ENCODE data around the gene TSPAN5.

TSPAN5 gene

DNA sequence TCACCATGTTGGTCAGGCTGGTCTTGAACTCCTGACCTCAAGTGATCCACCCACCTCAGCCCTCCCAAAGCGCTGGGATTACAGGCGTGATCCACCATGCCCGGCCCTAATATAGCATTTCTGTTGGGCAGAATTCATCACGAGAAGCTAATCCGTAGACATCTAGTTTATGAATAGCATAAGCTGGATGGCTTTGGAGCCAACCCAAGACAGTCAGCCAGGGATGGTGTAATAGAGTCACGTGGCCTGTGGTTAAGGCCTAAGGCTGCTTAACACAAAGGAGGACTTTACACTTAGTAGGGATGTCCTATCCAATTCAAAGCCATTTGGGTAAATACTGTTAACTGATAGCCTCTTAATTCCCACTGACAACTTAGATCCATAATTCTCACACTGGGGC lies 223.6 kb downstream of the TSPAN5 start:
- no peak for DNase-seq

DNA sequence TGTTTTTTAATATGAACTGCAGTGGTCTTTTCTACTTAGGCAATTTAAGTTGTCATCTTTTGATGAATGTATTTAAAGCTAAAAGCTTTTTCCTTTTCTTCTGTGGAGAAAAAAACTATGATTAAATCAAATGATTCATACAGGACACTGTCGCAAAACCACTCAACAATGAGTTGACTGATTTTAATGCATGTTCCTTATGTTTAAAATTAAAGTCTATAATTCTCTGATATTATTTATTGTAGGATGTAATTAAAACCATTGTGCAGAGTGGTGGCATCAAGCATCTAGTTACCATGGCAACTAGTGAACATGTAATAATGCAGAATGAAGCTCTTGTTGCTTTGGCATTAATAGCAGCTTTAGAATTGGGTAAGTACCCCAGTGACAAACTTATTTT lies 224.7 kb downstream of the TSPAN5 start:
- DNase-seq: no peak

DNA sequence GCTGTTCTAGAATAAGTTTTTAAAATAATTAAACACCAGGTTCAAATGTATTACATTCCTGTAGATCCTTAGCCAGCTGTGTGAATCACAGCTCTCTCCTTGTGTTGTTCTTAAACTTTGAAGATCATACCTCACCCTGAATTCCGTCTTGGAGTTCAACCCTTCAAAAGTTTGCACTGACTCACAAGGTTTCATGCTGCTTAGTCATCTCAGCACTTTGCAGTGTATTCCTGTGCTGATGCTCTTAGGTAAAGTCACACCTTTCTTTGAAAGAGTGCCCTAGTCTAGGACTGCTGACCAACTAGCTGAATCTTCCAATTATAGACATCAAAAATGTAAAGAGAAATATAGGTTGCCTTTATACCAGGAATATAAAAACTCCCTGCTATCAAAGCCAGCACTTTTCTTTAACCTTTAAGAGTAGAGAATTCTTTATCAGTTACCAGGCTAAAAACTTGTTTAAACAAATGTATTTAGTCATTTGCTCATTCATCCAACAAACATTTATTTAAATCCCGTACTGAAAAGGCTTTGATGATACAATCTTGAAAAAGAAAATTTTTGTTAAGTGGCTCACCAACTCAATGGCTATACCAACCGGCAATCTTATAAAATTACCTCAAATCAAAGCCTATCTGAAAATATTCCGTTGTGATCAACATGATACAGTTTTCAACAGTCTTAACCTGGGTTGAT lies 227.6 kb downstream of the TSPAN5 start:
- DNase-seq: no peak

DNA sequence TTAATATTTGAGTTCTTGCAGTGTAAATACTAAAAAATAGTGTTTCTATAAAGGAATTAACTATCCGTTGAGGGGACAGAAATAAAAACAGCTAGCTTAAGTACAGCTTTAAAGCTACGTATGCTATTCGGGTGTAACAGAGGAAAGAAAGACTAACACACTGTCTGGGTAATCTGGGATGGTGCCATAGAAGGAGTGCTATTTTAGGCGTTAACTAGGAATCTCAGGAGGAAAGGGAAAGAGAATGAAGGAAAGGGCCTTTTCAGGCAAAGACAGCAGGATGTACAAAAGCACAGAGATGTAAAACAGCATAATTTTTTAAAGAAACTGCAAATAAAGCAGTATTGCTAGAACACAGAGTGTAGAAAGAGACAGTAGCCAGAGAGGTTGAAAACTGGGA lies 235.4 kb downstream of the TSPAN5 start:
- no peak for DNase-seq

DNA sequence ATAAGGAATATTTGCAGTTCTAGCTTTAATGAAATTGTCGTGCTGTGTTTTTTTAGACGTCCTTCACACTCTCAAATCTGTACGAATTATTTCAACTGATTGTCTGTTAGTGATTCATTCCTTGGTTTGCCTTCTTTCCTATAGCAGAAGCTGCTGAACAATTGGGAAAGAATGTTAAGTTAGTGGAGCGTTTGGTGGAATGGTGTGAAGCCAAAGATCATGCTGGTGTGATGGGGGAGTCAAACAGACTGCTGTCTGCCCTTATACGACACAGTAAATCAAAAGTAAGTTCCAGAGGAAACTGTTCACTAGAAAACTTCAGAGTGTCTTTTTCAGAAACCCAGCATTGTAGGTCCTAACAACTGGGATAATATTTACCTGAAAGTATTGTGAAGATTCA lies 237.3 kb downstream of the TSPAN5 start:
- DNase-seq: no peak

Measured in bone marrow (tissue), 2 donors.